MM.1S (cell line): Measurements from ENCODE around the gene MAP3K15.

Experiments
- DNase-seq: peaks from one replicate; pipeline ENCODE4 v3.0.0-alpha.2; 2015
- H2AFZ ChIP-seq: fragments of 300-600 bp; sonication (generic); 2 replicates; pipeline ENCODE4 v1.6.0; 2016; ENCODE audit warnings: antibody characterized with exemption, low read length
- H3F3A ChIP-seq: fragments of 300-600 bp; sonication (generic); 2 replicates; pipeline ENCODE4 v1.6.1; 2016; ENCODE audit warnings: mild to moderate bottlenecking, antibody characterized with exemption, low read length, moderate library complexity, mixed read lengths; ENCODE audit not compliant: insufficient read depth
- H3K27ac ChIP-seq: fragments of 300-600 bp; sonication (generic); 2 replicates; pipeline ENCODE4 v1.5.1; 2016; ENCODE audit warnings: mild to moderate bottlenecking, low read length
- H3K27me3 ChIP-seq: fragments of 300-600 bp; sonication (generic); replicated peaks from 2 replicates; pipeline ENCODE4 v1.6.0; 2016; ENCODE audit warnings: low read length; ENCODE audit not compliant: insufficient read depth
- H3K36me3 ChIP-seq: fragments of 300-600 bp; sonication (generic); replicated peaks from 2 replicates; pipeline ENCODE4 v1.6.1; 2016; ENCODE audit warnings: mild to moderate bottlenecking, low read length, mixed read lengths; ENCODE audit not compliant: insufficient read depth
- H3K4me1 ChIP-seq: fragments of 300-600 bp; sonication (generic); 2 replicates; pipeline ENCODE4 v1.6.1; 2016; ENCODE audit warnings: low read length, mixed read lengths
- H3K4me2 ChIP-seq: fragments of 300-600 bp; sonication (generic); 2 replicates; pipeline ENCODE4 v1.6.0; 2016; ENCODE audit warnings: low read depth, low read length
- H3K4me3 ChIP-seq: fragments of 300-600 bp; sonication (generic); 2 replicates; pipeline ENCODE4 v1.5.1; 2016; ENCODE audit warnings: low read length, mixed read lengths
- H3K79me2 ChIP-seq: fragments of 300-600 bp; sonication (generic); 2 replicates; pipeline ENCODE4 v1.6.1; 2016; ENCODE audit warnings: mixed run types, low read length, mixed read lengths
- H3K9ac ChIP-seq: fragments of 300-600 bp; sonication (generic); 2 replicates; pipeline ENCODE4 v1.6.1; 2016; ENCODE audit warnings: low read length, mixed read lengths
- H3K9me2 ChIP-seq: fragments of 300-600 bp; sonication (generic); replicated peaks from 2 replicates; pipeline ENCODE4 v1.6.1; 2016; ENCODE audit warnings: mild to moderate bottlenecking, low read length, mixed read lengths; ENCODE audit not compliant: insufficient read depth
- H3K9me3 ChIP-seq: fragments of 300-600 bp; sonication (generic); replicated peaks from 2 replicates; pipeline ENCODE4 v1.6.1; 2016; ENCODE audit warnings: mild to moderate bottlenecking, low read length, mixed read lengths; ENCODE audit not compliant: insufficient read depth
- H4K20me1 ChIP-seq: fragments of 300-600 bp; sonication (generic); 2 replicates; pipeline ENCODE4 v1.6.1; 2016; ENCODE audit warnings: mild to moderate bottlenecking, low read length, moderate library complexity, mixed read lengths; ENCODE audit not compliant: insufficient read depth
- CTCF ChIP-seq: fragments of 300-600 bp; sonication (generic); IDR thresholded peaks from 2 replicates; pipeline ENCODE4 v1.5.1; 2016; ENCODE audit warnings: antibody characterized with exemption, low read length, mixed read lengths
- EZH2 ChIP-seq: fragments of 300-600 bp; sonication (generic); optimal IDR thresholded peaks from 2 replicates; pipeline ENCODE3; 2017; ENCODE audit warnings: low read depth, mild to moderate bottlenecking, antibody characterized with exemption, low read length, mixed read lengths
- EZH2phosphoT487 ChIP-seq: fragments of 300-600 bp; sonication (generic); IDR thresholded peaks from 2 replicates; pipeline ENCODE4 v1.6.1; 2018; ENCODE audit warnings: antibody characterized with exemption, low read length

Gene MAP3K15

DNA sequence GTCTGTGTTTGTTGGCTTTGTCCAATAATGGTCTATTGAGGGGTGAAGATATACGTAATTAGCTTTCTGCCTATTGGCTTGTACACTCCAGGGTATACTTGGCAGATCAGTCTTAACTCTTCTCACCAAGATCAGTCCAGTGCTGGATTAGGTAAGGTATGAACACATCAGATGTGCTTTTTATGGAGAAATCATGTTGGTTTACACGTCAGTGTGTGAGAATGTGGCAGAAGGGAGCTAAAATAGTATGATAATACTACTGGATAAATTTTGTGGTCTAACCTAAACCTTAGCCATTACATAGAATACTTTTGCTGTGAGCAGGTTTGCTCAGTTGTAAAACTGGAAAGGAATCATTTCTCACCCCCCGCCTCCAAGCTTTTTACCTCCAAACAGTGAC is 167.4 kb downstream of the MAP3K15 start:
- H3K4me1 ChIP-seq: no peaks in the 10 kb centered on the region
- H3K36me3 ChIP-seq: no peaks in the 10 kb centered on the region; the same call in 1 of the 2 replicates
- H3K9ac ChIP-seq: no peak overlapping the region
- TF ChIP-seq CTCF: no peak
- TF ChIP-seq EZH2: no peak
- no peak for TF ChIP-seq EZH2phosphoT487
- no peaks in the 10 kb centered on the region for H3K27me3 ChIP-seq
- H3K27ac ChIP-seq: no peak overlapping the region
- H3F3A ChIP-seq: no peaks in the 10 kb centered on the region
- H4K20me1 ChIP-seq: no peaks in the 10 kb centered on the region
- no peak overlapping the region for H3K4me2 ChIP-seq
- no peak for DNase-seq
- no peak overlapping the region for H3K4me3 ChIP-seq
- H3K79me2 ChIP-seq: peaks cover 47% of the 10 kb centered on the region
- H2AFZ ChIP-seq: no peak overlapping the region
- no peaks in the 10 kb centered on the region for H3K9me2 ChIP-seq
- H3K9me3 ChIP-seq: no peaks in the 10 kb centered on the region

- peak overlapping the region; percentile 72; the same call in 1 of the 2 replicates for H3K9ac ChIP-seq
- DNase-seq: no peak
- H3K79me2 ChIP-seq: peaks cover 47% of the 10 kb centered on the region
- no peaks in the 10 kb centered on the region; the same call in 1 of the 2 replicates for H3K36me3 ChIP-seq
- no peaks in the 10 kb centered on the region for H3K9me2 ChIP-seq
- H3K27me3 ChIP-seq: no peaks in the 10 kb centered on the region
- no peak for TF ChIP-seq EZH2phosphoT487
- TF ChIP-seq EZH2: no peak
- TF ChIP-seq CTCF: no peak
- H2AFZ ChIP-seq: no peak overlapping the region
- H3K4me1 ChIP-seq: no peaks in the 10 kb centered on the region
- H3K27ac ChIP-seq: no peak overlapping the region; the same call in 1 of the 2 replicates
- peak overlapping the region; percentile 68 for H3K4me2 ChIP-seq
- H4K20me1 ChIP-seq: no peaks in the 10 kb centered on the region
- H3K9me3 ChIP-seq: no peaks in the 10 kb centered on the region
- peak overlapping the region; percentile 76 for H3K4me3 ChIP-seq
- H3F3A ChIP-seq: no peaks in the 10 kb centered on the region
Observed at GRCh38 chrX:19344661-19345060, 170.6 kb downstream of the MAP3K15 start.

DNA sequence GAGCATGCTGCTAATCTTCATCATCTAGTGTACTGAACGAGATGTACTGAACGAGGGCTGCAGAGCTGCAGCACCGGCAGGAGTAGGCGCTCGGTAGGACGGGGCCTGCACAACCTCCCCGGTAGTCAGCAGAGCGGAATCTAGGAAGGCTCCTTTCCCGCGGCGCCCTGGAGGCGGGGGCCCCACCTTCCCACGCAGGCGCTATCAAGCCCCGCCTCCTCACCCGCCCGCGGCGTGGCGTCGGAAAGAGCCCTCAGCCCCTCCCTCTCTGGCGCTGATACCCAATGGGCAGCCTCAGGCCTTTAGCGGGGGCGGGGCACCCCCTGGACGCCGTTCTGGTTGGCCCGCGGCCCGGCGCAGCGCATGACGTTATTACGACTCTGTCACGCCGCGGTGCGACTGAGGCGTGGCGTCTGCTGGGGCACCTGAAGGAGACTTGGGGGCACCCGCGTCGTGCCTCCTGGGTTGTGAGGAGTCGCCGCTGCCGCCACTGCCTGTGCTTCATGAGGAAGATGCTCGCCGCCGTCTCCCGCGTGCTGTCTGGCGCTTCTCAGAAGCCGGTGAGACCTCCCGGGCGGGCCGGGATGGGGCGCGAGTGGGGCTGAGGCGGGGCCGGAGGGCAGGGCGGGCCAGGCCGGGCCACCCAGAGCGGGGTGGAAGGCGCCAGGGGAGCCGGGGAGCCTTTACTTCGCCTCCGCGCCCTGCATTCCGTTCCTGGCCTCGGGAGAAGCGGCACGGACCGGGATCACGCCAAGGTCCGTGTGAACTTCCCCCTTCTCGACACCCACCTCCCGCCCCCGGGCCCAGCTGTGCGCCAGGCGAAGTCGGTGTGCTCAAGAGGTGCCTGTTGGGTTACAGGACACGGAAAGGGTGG is 171.5 kb downstream of the MAP3K15 start, which contains the start of gene PDHA1:
PDHA1 (plus strand) TSS at position 393 of the 874 bp plus-strand sequence; CDS start at position 504, 111 bp downstream.
- TF ChIP-seq EZH2: no peak
- TF ChIP-seq EZH2phosphoT487: no peak
- no peak for TF ChIP-seq CTCF
- H3K9me3 ChIP-seq: no peaks in the 10 kb centered on the region

More for the DNA sequence above, 171.5 kb downstream of the MAP3K15 start, which contains the start of gene PDHA1:
- no peaks in the 10 kb centered on the region for H3K27me3 ChIP-seq
- H3F3A ChIP-seq: no peaks in the 10 kb centered on the region
- H3K4me2 ChIP-seq: peak within 1 kb of the TSS; percentile 68
- H3K9me2 ChIP-seq: no peaks in the 10 kb centered on the region
- peak within 1 kb of the TSS; percentile 76 for H3K4me3 ChIP-seq
- peaks cover 47% of the 10 kb centered on the region for H3K79me2 ChIP-seq
- no peaks in the 10 kb centered on the region for H3K4me1 ChIP-seq
- DNase-seq: peak; percentile 91
- peak within 1 kb of the TSS; percentile 72 for H3K9ac ChIP-seq
- no peaks in the 10 kb centered on the region for H4K20me1 ChIP-seq
- peak within 1 kb of the TSS; percentile 34; the same call in 1 of the 2 replicates for H3K27ac ChIP-seq
- peak within 1 kb of the TSS; percentile 98 for H2AFZ ChIP-seq
- no peaks in the 10 kb centered on the region; the same call in 1 of the 2 replicates for H3K36me3 ChIP-seq
